Frontal cortex (tissue), 4 donors: Measurements from ENCODE around the gene DUSP5. TPM values are rescaled to one million over a fixed set of nuclear protein-coding genes. Genes with fewer than 3 reads are reported as not detected.

Source experiments
- DNase-seq, 2 donors: peaks; one replicate each; pipeline ENCODE4 v3.0.0; 2012; ENCODE audit warnings: low spot score in 2 of 2
- FAIRE-seq: peaks from 2 replicates; lab custom pipeline; 2012; peaks lifted over from hg19 to GRCh38; lab: Jason Lieb, UNC
- total RNA-seq: library from RNA; depleted of rRNA; stranded (reverse); fragments of >200 nt; gene quantifications from one replicate; pipeline ENCODE4 v1.2.3, GENCODE V29; 2014
- donor health status: control.
- donor health status: control.
- donor health status: control.

The DUSP5 gene
- total RNA-seq, 1 donor from 2014 or later, result 2.0 TPM

GRCh38 chr10:110498087-110498981, 627 bp downstream of the DUSP5 start:
- no peak for FAIRE-seq
- no peak for DNase-seq

GRCh38 chr10:110498982-110499795, 1.5 kb downstream of the DUSP5 start:
- DNase-seq, result no peak
- FAIRE-seq, result no peak

- no peak for DNase-seq
These were observed 2.2 kb downstream of the DUSP5 start for GRCh38 chr10:110499796-110500514.

GRCh38 chr10:110500515-110500905, 2.8 kb downstream of the DUSP5 start:
- FAIRE-seq (no peak), DNase-seq (no peak)

More at GRCh38 chr10:110499796-110500514, 2.2 kb downstream of the DUSP5 start:
- FAIRE-seq, result no peak

GRCh38 chr10:110501142-110501937, 3.6 kb downstream of the DUSP5 start:
- DNase-seq (peak in 1 of 2 donors; percentile 52), FAIRE-seq (no peak)

GRCh38 chr10:110502072-110502845, 4.6 kb downstream of the DUSP5 start:
- FAIRE-seq, result no peak
- no peak for DNase-seq

- peak in 1 of 2 donors; percentile 53 for DNase-seq
- no peak for FAIRE-seq
These were observed 5.2 kb downstream of the DUSP5 start for GRCh38 chr10:110502851-110503301.

GRCh38 chr10:110503528-110504110, 5.9 kb downstream of the DUSP5 start:
- no peak for FAIRE-seq
- no peak for DNase-seq

GRCh38 chr10:110504111-110504735, 6.5 kb downstream of the DUSP5 start:
- FAIRE-seq (no peak), DNase-seq (no peak)

- no peak for DNase-seq
- no peak for FAIRE-seq
These were observed 7.5 kb downstream of the DUSP5 start for GRCh38 chr10:110505130-110505770.

GRCh38 chr10:110506448-110506847, 8.7 kb downstream of the DUSP5 start:
- DNase-seq (no peak), FAIRE-seq (no peak)

GRCh38 chr10:110507346-110507745, 9.6 kb downstream of the DUSP5 start:
- FAIRE-seq, result no peak
- DNase-seq, result no peak

- no peak for FAIRE-seq
These were observed 10.6 kb downstream of the DUSP5 start for GRCh38 chr10:110508159-110508788.

GRCh38 chr10:110508806-110509544, 11.3 kb downstream of the DUSP5 start:
- FAIRE-seq (no peak), DNase-seq (no peak)

More at GRCh38 chr10:110508159-110508788, 10.6 kb downstream of the DUSP5 start:
- no peak for DNase-seq

GRCh38 chr10:110509560-110509959, 11.9 kb downstream of the DUSP5 start:
- FAIRE-seq, result no peak
- DNase-seq, result no peak

GRCh38 chr10:110510086-110510485, 12.4 kb downstream of the DUSP5 start:
- no peak for DNase-seq
- no peak for FAIRE-seq
